K562 (cell line): ENCODE results near the gene SLC16A6. TPM values are rescaled to one million over a fixed set of nuclear protein-coding genes. Genes with fewer than 3 reads are reported as not detected.

ENCODE experiments used
- ATAC-seq: fragments of 200-7000 bp; cut with Tn5 transposase; 3 replicates; pipeline ENCODE4 v1.9.1; 2020; ENCODE audit warnings: moderate library complexity
- BruUV-seq: library from RNA; stranded (reverse); fragments of 400-500 nt; replicated peaks from 2 replicates; lab custom pipeline; 2021; lab: Mats Ljungman, UMichigan
- CTCF ChIA-PET: fragments of 300-600 bp; formaldehyde crosslinking; extraction: SDS; loops from one replicate; lab custom pipeline; 2021; ENCODE audit warnings: low intra/inter-chr PET ratio; lab: Yijun Ruan, JAX
- POLR2A ChIA-PET: fragments of 300-600, 350-650 bp; sonication (Branson Sonifier 250); formaldehyde crosslinking; extraction: SDS; loops from one replicate; lab custom pipeline; 2021; ENCODE audit warnings: antibody characterized with exemption, inconsistent platforms; lab: Yijun Ruan, JAX
- DNase-seq, 4 experiments: peaks; one replicate each; pipeline versions ENCODE4 v3.0.0 to v3.0.0-alpha.2; 2011 to 2018; ENCODE audit warnings: low spot score in 3 of 4, mixed read lengths in 3 of 4; ENCODE audit errors: extremely low read depth in 1 of 4
- FAIRE-seq: peaks from 2 replicates; lab custom pipeline; 2011; peaks lifted over from hg19 to GRCh38; lab: Jason Lieb, UNC
- H2AFZ ChIP-seq: 2 replicates; pipeline ENCODE4 v1.6.0; 2011; ENCODE audit warnings: low read depth, low read length, control low read depth, inconsistent platforms
- H3K27ac ChIP-seq: fragments of 200-600 bp; 3 replicates; pipeline ENCODE4 v1.8.0; 2011; ENCODE audit warnings: low read depth, mild to moderate bottlenecking, control low read depth, inconsistent platforms, low read length, moderate library complexity, mixed read lengths; ENCODE audit errors: extremely low read depth
- H3K27me3 ChIP-seq, 2 experiments: fragments of 300-600 bp in 1 of 2; 2 replicates in 1 of 2; 3 replicates in 1 of 2; pipeline versions ENCODE4 v1.6.0 to v1.8.0; 2011; ENCODE audit warnings: inconsistent platforms in 2 of 2, low read length in 2 of 2, mild to moderate bottlenecking in 1 of 2, mixed read lengths in 1 of 2, moderate library complexity in 1 of 2; ENCODE audit not compliant: control insufficient read depth in 2 of 2, insufficient read depth in 2 of 2
- H3K36me3 ChIP-seq: fragments of 300-600 bp; 3 replicates; pipeline ENCODE4 v1.8.0; 2011; ENCODE audit warnings: mild to moderate bottlenecking, low read length, inconsistent platforms; ENCODE audit not compliant: control insufficient read depth, insufficient read depth
- H3K4me1 ChIP-seq, 2 experiments: fragments of 200-600 bp in 1 of 2; replicated peaks in 1 of 2; 2 replicates in 1 of 2; 3 replicates in 1 of 2; pipeline versions ENCODE4 v1.5.1 to v1.8.0; 2011; ENCODE audit warnings: inconsistent platforms in 2 of 2, low read length in 2 of 2, mild to moderate bottlenecking in 1 of 2, mixed read lengths in 1 of 2, moderate library complexity in 1 of 2; ENCODE audit not compliant: control insufficient read depth in 2 of 2, insufficient read depth in 2 of 2
- H3K4me2 ChIP-seq: 2 replicates; pipeline ENCODE4 v1.6.1; 2011; ENCODE audit warnings: low read length, control low read depth, inconsistent platforms, mixed read lengths; ENCODE audit not compliant: insufficient read depth
- H3K4me3 ChIP-seq: fragments of 200-600 bp; sonication (generic), shearing (Covaris generic); 2 replicates; pipeline ENCODE4 v1.5.1; 2016; ENCODE audit warnings: control low read depth, inconsistent platforms
- H3K79me2 ChIP-seq: fragments of 200-600 bp; 3 replicates; pipeline ENCODE4 v1.8.0; 2011; ENCODE audit warnings: low read length, inconsistent platforms; ENCODE audit not compliant: control insufficient read depth, insufficient read depth
- H3K9ac ChIP-seq, 2 experiments: 2 replicates each; pipeline versions ENCODE4 v1.6.0 to v1.6.1; 2011; ENCODE audit warnings: low read depth in 2 of 2, low read length in 2 of 2, control low read depth in 1 of 2, inconsistent platforms in 1 of 2, mild to moderate bottlenecking in 1 of 2, mixed read lengths in 1 of 2; ENCODE audit not compliant: insufficient read depth in 1 of 2
- H3K9me1 ChIP-seq: one replicate; pipeline ENCODE4 v1.6.0; 2011; ENCODE audit warnings: inconsistent platforms, mild to moderate bottlenecking, low read length, moderate library complexity; ENCODE audit not compliant: control insufficient read depth, insufficient read depth
- H3K9me3 ChIP-seq: replicated peaks from 2 replicates; pipeline ENCODE4 v1.5.1; 2011; ENCODE audit warnings: low read depth, low read length, inconsistent platforms; ENCODE audit not compliant: control insufficient read depth, insufficient read depth
- H4K20me1 ChIP-seq: replicated peaks from 2 replicates; pipeline ENCODE4 v1.6.1; 2011; ENCODE audit warnings: low read length, inconsistent platforms, mixed read lengths; ENCODE audit not compliant: control insufficient read depth, insufficient read depth
- ASH1L ChIP-seq: fragments of 450-650 bp; IDR thresholded peaks from 2 replicates; pipeline ENCODE4 v1.6.1; 2018; ENCODE audit warnings: borderline replicate concordance, mild to moderate bottlenecking, low read depth; ENCODE audit not compliant: partially characterized antibody
- MTA3 ChIP-seq: fragments of 450-650 bp; formaldehyde crosslinking; IDR thresholded peaks from 2 replicates; pipeline ENCODE4 v1.6.1; 2017; ENCODE audit warnings: mild to moderate bottlenecking, borderline replicate concordance
- ZEB2 ChIP-seq: fragments of 450-650 bp; IDR thresholded peaks from 2 replicates; pipeline ENCODE4 v1.6.1; 2016
- WGBS: fragments of 100-300 bp; shearing (Covaris generic); methylation state at CpG from one replicate; pipeline ENCODE4 v1.1.6; 2016; ENCODE audit warnings: low coverage, mixed read lengths; ENCODE audit not compliant: insufficient coverage; ENCODE audit errors: missing lambda C conversion rate; 5-methylcytosine and 5-hydroxymethylcytosine counted together
- in situ Hi-C: fragments of 300-500 bp; cut with MboI; formaldehyde crosslinking; loops from 4 replicates; pipeline ENCODE4 v1.15.0; 2018; ENCODE audit warnings: inconsistent platforms, mixed read lengths
- intact Hi-C: fragments of 100-400 bp; cut with micrococcal nuclease; formaldehyde crosslinking; loops from 2 replicates; pipeline ENCODE4 v1.14.2; 2022
- polyA plus RNA-seq, 8 experiments: library from polyadenylated mRNA; depleted of rRNA in 4 of 8; stranded (reverse) in 5 of 8; unstranded in 3 of 8; fragments of >200 nt; fragmentation: Nextera tagmentation in 2 of 8; fragmentation: Illumina TruSeq in 1 of 8; extraction: Ambion mirVana in 2 of 8; extraction: Trizol in 1 of 8; gene quantifications; 2 replicates each; pipeline versions ENCODE4 v1.2.1 to v1.2.3, GENCODE V29; 2011 to 2014; ENCODE audit warnings: inconsistent platforms in 1 of 8, missing spikeins in 1 of 8
- total RNA-seq, 7 experiments: library from RNA; depleted of rRNA in 6 of 7; stranded (reverse); fragments of >200 nt in 6 of 7; fragmentation: Illumina TruSeq in 2 of 7; extraction: Trizol in 2 of 7; gene quantifications; 2 replicates each; pipeline versions ENCODE4 v1.2.1 to v1.2.3, GENCODE V29; 2011 to 2021; ENCODE audit warnings: low replicate concordance in 1 of 7
- TF ChIP-seq, protein P1 (sequence below): fragments of 200-800 bp; sonication (Bioruptor generic); IDR thresholded peaks from 2 replicates; pipeline ENCODE4 v1.6.1; 2017; ENCODE audit warnings: missing genetic modification characterization, missing compliant biosample characterization
- TF ChIP-seq, protein P2 (sequence below): fragments of 450-650 bp; conservative IDR thresholded peaks from 2 replicates; pipeline ENCODE4 v1.6.1; 2016; ENCODE audit warnings: missing genetic modification characterization, low read depth, mild to moderate bottlenecking, missing compliant biosample characterization, moderate library complexity
- TF ChIP-seq, protein P3 (sequence below): fragments of 450-650 bp; IDR thresholded peaks from 2 replicates; pipeline ENCODE4 v1.6.1; 2017; ENCODE audit warnings: antibody characterized with exemption

The SLC16A6 gene
- total and polyA plus RNA-seq, 9 of the 15 experiments (the other 6 are each of a cell fraction or from before 2014, with no cell fraction given), result 0.05 to 0.31 (median 0.15) TPM

DNA sequence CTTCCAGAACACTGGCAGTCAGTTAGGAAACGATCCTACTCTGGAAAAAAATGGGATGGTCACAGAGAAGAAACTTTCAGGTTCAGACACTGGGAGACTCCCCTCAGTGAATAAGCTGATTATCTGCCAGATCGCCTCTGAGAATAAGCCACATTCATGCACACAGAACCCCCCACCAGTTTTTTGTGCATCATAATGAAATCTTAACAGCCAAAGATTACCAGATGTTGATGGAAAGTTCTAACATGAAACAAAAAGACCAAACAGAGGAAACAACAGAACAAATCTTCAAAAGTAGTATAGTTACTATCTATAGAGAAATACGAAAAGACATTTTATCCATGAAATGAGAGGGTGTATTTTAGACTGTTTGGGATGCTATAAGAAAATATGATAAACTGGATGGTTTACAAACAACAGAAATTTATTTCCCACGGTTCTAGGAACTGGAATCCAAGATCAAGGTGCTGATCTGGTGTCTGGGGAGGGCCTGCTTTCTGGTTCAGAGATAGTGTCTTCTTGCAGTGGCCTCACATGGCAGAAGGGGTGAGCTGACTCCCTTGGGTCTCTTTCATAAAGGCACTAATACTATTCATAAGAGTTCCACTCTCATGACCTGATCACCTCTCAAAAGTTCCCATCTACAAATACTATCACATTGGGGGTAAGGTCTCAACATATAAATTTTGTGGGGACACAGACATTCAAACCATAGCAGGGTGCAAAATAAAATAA is 51.1 kb downstream of the SLC16A6 start:
- TF ChIP-seq, protein P1, sequence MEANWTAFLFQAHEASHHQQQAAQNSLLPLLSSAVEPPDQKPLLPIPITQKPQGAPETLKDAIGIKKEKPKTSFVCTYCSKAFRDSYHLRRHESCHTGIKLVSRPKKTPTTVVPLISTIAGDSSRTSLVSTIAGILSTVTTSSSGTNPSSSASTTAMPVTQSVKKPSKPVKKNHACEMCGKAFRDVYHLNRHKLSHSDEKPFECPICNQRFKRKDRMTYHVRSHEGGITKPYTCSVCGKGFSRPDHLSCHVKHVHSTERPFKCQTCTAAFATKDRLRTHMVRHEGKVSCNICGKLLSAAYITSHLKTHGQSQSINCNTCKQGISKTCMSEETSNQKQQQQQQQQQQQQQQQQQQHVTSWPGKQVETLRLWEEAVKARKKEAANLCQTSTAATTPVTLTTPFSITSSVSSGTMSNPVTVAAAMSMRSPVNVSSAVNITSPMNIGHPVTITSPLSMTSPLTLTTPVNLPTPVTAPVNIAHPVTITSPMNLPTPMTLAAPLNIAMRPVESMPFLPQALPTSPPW (CRISPR knock-in tag), result 0 out of 2 replicates have a peak, but pooled peaks have one; percentile 13
- TF ChIP-seq ASH1L, result no peak
- Histone ChIP-seq H3K4me3 (no peak overlapping the region), H3K4me1 (no peaks in the 10 kb centered on the region; a peak in 1 of 5 replicates), H3K9ac (no peak overlapping the region), H3K27me3 (no peaks in the 10 kb centered on the region), H3K27ac (no peak overlapping the region), H2AFZ (no peak overlapping the region), H3K9me3 (no peaks in the 10 kb centered on the region), H3K9me1 (no peaks in the 10 kb centered on the region), H3K36me3 (no peaks in the 10 kb centered on the region), H3K4me2 (no peak overlapping the region), H3K79me2 (no peaks in the 10 kb centered on the region), H4K20me1 (no peaks in the 10 kb centered on the region)
- intact Hi-C loops (loop anchor here (10.0 kb wide), 1 partner anchor 65 kb away; no protein-coding TSS in a partner anchor), in situ Hi-C loops (no loop called here)
- FAIRE-seq, result no peak
- BruUV-seq, result no TSS peak
- CTCF ChIA-PET, result no interaction called here
- no peak; the same call in 2 of the 3 replicates for ATAC-seq
- 6% methylated on average over 4 of the region's 4 CpGs for WGBS
- DNase-seq, result no peak
- POLR2A ChIA-PET, result no interaction called here

DNA sequence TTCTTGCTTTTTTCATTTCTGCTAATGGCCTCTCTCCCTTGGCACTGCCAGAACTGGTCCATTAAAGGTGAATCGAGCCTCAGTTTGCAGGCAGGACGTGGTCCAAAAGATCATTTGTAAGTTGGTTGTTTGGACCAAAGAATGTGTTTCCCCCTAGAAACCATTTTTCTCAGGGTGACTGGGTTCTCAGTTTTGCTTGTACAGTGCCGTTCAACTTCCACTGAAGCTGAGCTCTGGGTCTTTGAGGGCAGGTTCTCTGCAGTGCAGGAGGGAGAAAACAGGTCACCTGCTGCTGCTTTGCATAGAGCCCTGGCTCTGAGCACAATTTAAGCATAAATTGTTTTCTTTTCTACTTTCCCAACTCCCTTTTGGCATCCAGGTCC is 52.1 kb downstream of the SLC16A6 start:
- Histone ChIP-seq H3K4me1 (no peaks in the 10 kb centered on the region; a peak in 1 of 5 replicates), H3K36me3 (no peaks in the 10 kb centered on the region), H3K9ac (no peak overlapping the region), H4K20me1 (no peaks in the 10 kb centered on the region), H3K9me1 (no peaks in the 10 kb centered on the region), H2AFZ (no peak overlapping the region), H3K4me2 (no peak overlapping the region), H3K79me2 (no peaks in the 10 kb centered on the region), H3K9me3 (no peaks in the 10 kb centered on the region), H3K27ac (no peak overlapping the region), H3K4me3 (no peak overlapping the region), H3K27me3 (no peaks in the 10 kb centered on the region)
- ChIA-PET POLR2A (no interaction called here), CTCF (no interaction called here)
- intact Hi-C loops (no loop called here), in situ Hi-C loops (no loop called here)
- ATAC-seq (no peak), DNase-seq (no peak), FAIRE-seq (no peak)
- BruUV-seq, result no TSS peak
- TF ChIP-seq ZEB2 (no peak), MTA3 (no peak)
- TF ChIP-seq, protein P2, sequence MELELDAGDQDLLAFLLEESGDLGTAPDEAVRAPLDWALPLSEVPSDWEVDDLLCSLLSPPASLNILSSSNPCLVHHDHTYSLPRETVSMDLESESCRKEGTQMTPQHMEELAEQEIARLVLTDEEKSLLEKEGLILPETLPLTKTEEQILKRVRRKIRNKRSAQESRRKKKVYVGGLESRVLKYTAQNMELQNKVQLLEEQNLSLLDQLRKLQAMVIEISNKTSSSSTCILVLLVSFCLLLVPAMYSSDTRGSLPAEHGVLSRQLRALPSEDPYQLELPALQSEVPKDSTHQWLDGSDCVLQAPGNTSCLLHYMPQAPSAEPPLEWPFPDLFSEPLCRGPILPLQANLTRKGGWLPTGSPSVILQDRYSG, result no peak
- TF ChIP-seq, protein P3, sequence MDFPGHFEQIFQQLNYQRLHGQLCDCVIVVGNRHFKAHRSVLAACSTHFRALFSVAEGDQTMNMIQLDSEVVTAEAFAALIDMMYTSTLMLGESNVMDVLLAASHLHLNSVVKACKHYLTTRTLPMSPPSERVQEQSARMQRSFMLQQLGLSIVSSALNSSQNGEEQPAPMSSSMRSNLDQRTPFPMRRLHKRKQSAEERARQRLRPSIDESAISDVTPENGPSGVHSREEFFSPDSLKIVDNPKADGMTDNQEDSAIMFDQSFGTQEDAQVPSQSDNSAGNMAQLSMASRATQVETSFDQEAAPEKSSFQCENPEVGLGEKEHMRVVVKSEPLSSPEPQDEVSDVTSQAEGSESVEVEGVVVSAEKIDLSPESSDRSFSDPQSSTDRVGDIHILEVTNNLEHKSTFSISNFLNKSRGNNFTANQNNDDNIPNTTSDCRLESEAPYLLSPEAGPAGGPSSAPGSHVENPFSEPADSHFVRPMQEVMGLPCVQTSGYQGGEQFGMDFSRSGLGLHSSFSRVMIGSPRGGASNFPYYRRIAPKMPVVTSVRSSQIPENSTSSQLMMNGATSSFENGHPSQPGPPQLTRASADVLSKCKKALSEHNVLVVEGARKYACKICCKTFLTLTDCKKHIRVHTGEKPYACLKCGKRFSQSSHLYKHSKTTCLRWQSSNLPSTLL, result no peak
- 15% methylated on average over 3 of the region's 3 CpGs for WGBS
